Esophagus muscularis mucosa (tissue), 3 donors: ENCODE data around the gene TRMO.

Experiments
- CTCF ChIP-seq, 3 experiments: fragments of 200-600 bp in 2 of 3; fragments of 450-650 bp in 1 of 3; sonication (generic) in 2 of 3; IDR thresholded peaks; one replicate each; pipeline ENCODE4 v1.5.1; 2017 to 2019; ENCODE audit warnings: antibody characterized with exemption in 3 of 3, mild to moderate bottlenecking in 2 of 3, moderate library complexity in 1 of 3
- POLR2A ChIP-seq: fragments of 450-650 bp; IDR thresholded peaks from one replicate; pipeline ENCODE4 v1.6.1; 2017; ENCODE audit warnings: antibody characterized with exemption, moderate library complexity, mild to moderate bottlenecking, low read depth
- POLR2AphosphoS5 ChIP-seq, 2 donors: sonication (generic); formaldehyde crosslinking; IDR thresholded peaks; one replicate each; pipeline ENCODE4 v1.6.1; 2017; ENCODE audit warnings: antibody characterized with exemption in 2 of 2

GRCh38 chr9:97963232-97963631, 40.9 kb upstream of the TRMO start:
- TF ChIP-seq CTCF (IDR thresholded peaks at IDR 0.05) (no peak), POLR2A (no peak), POLR2AphosphoS5 (IDR thresholded peaks at IDR 0.05) (no peak)
